ENCODE results near the gene PPP1R16B. TPM values are rescaled to one million over a fixed set of nuclear protein-coding genes. Genes with fewer than 3 reads are reported as not detected.

PPP1R16B gene
- total RNA-seq, 1 donor from 2014 or later: 13.0 TPM

DNA sequence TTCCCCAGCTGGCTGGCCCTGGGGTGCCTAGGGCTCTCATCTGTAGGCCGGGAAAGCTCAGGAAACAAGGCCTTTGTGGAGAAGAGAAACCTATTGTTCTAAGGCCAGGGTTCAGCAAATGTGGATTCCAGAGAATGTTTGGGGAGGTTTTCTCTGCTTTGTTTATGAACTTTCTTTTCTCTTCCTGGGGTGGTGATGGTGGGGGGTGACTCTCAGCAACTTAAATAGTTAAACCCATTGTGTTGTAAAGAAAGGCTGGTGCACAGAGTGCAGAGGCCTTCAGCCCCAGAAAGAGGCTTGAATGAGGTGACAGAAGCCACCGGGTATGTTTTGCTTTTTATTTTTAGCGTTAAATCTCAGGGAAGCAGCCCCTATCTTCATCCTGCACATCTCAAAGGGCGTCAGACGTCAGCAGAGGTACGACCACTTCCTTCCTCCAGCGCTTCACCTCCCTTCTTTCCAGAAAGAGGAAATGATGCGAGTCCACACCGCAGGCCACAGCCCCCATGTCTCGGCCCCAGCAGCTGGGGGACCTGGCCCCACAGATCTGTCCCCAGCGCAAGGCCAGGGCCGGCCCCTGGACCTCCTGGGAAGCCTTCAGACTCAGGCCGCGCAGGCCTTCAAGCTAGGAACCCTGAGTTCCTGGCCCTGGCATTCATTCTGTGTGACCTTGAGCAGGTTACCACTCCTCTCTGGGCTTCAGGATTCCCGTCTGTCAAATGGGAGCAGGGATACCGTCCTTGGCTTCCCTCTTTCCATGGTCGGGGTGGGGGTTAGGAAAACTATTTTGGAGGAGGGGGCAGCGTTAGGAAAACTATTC, 605 bp upstream of the PPP1R16B start:
- Histone ChIP-seq H3K4me1 (peaks cover 44% of the 10 kb centered on the region), H3K27ac (peak overlapping the region; percentile 79), H3K27me3 (ENCODE audit: low read depth) (peaks cover 30% of the 10 kb centered on the region), H3K4me3 (peak overlapping the region; percentile 72), H3K36me3 (no peaks in the 10 kb centered on the region), H3K9me3 (no peaks in the 10 kb centered on the region)
- ATAC-seq: peak; percentile 66 to 70
- TF ChIP-seq, protein P1, sequence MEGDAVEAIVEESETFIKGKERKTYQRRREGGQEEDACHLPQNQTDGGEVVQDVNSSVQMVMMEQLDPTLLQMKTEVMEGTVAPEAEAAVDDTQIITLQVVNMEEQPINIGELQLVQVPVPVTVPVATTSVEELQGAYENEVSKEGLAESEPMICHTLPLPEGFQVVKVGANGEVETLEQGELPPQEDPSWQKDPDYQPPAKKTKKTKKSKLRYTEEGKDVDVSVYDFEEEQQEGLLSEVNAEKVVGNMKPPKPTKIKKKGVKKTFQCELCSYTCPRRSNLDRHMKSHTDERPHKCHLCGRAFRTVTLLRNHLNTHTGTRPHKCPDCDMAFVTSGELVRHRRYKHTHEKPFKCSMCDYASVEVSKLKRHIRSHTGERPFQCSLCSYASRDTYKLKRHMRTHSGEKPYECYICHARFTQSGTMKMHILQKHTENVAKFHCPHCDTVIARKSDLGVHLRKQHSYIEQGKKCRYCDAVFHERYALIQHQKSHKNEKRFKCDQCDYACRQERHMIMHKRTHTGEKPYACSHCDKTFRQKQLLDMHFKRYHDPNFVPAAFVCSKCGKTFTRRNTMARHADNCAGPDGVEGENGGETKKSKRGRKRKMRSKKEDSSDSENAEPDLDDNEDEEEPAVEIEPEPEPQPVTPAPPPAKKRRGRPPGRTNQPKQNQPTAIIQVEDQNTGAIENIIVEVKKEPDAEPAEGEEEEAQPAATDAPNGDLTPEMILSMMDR (IDR thresholded peaks at IDR 0.05): no peak
- peak; percentile 51 for DNase-seq
- intact Hi-C loops (cut with DNase I): no loop called here

DNA sequence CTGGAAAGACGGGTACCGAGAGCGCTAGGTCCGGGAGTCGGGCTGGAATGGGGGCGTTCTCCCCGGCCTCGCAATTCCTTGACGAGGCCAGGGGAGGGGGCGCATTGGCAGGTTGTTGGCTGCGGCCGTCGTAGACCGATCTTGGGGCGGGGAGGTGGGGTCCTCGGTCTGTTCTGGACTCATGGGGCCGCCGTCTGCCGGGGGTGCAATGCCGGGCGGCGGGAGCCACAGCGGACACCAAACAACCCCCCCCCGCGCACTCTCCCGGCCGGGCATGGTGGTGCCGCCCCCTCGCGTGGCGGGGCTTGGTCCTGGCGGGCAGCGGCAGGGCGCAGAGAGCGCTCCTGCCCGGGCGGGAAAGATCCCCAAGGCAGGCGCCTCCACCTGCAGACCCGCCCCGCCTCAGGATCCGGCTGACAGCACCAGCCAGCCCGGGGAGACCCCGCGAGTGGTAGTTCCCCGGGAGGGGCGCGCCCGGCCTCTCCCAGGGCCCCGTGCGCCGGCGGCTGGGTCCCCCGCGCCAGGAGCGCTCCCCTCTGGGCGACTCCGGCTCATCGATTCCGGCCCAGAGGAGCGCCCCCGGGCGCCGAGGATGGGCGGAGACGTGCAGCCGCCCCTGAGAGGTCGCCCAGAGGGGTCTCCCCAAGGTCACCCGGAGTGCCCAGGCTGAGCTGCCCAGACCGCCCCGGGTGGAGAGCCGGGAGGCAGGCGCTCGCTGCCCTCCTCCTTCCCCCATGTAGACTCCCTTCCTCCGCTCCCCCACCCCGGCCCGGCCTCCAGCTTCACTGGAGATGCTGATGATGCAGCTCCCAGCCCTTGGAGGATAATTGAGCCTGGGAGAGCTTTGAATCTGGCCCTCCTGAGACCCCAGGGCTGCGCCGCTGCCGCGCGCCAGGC, 709 bp downstream of the PPP1R16B start:
- no peaks in the 10 kb centered on the region for H3K9me3 ChIP-seq
- peaks cover 48% of the 10 kb centered on the region for H3K4me1 ChIP-seq
- intact Hi-C loops (cut with DNase I): no loop called here
- H3K4me3 ChIP-seq: peak overlapping the region; percentile 72
- H3K27me3 ChIP-seq (ENCODE audit: low read depth): peaks cover 30% of the 10 kb centered on the region
- DNase-seq (peak; percentile 47), ATAC-seq (peak; percentile 51 to 53)
- H3K36me3 ChIP-seq: no peaks in the 10 kb centered on the region
- peak overlapping the region; percentile 79 for H3K27ac ChIP-seq
- TF ChIP-seq, protein P1 (IDR thresholded peaks at IDR 0.05): no peak

DNA sequence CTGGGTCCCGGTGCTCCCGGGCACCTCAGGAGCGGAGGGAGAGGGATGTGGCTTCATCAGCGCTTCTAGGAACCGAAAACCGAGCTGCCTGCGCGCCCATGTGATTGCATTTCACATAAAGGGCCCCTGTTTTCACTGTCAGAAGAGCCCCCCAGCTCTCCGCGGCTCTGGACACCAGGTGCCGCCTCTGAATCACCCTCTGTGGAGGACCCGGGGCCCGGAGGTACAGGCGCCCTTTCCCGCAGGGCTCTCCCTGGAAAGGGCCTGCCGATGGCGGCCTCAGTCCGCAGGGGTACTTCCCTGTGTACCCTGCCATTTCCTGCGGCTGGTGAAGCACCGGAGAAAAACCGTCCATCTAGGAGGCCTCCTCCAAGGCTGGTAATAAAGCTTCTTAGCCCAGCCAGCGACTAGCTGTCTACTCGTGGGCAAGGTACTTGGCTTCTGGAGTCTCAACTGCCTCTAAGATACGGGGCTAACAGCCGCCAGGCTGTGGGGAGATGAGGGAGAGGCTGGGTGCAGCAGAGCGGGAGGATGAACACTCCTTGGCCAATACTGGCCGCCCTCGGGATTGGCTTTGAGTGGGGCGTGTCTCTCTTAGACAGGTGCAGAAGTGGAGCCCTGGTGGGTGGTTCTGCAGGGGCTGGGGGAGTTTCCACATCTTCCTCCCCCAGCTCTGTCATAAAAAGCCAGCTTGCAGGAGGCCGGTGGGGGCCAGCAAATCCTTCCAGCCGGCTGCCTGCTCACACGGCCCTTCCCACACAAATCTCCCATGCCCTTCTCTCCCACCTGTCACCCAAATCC, 1.6 kb downstream of the PPP1R16B start:
- ATAC-seq (peak; percentile 3), DNase-seq (no peak)
- peak overlapping the region; percentile 79 for H3K27ac ChIP-seq

DNA sequence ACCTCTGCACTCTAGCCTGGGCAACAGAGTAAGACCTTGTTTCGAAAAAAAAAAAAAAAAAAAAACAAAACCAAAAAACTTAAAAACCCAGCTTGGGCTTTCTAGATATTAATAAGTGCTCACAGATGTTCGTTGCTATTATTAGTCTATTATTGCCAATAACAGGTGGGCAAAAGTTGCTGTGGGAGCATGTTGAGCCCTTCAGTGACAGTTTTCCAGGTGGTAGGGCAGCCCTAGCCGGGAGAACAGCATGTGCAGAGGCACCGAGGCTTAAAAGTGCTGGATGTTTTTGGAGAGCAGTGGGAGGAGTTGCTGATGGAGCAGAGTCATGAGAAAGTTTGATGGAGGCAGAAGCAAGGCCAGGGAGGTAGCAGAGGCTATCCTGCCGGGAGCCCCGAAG, 4.4 kb downstream of the PPP1R16B start:
- Histone ChIP-seq H3K36me3 (no peaks in the 10 kb centered on the region), H3K4me3 (no peak overlapping the region), H3K27me3 (ENCODE audit: low read depth) (peaks cover 28% of the 10 kb centered on the region), H3K9me3 (no peaks in the 10 kb centered on the region), H3K4me1 (peaks cover 46% of the 10 kb centered on the region), H3K27ac (no peak overlapping the region)
- DNase-seq (no peak), ATAC-seq (no peak)
- TF ChIP-seq, protein P1 (IDR thresholded peaks at IDR 0.05): no peak
- intact Hi-C loops (cut with DNase I): no loop called here

More for the DNA sequence above, 1.6 kb downstream of the PPP1R16B start:
- Histone ChIP-seq H3K4me1 (peaks cover 48% of the 10 kb centered on the region), H3K27me3 (ENCODE audit: low read depth) (peaks cover 30% of the 10 kb centered on the region), H3K4me3 (peak overlapping the region; percentile 72), H3K36me3 (no peaks in the 10 kb centered on the region), H3K9me3 (no peaks in the 10 kb centered on the region)
- intact Hi-C loops (cut with DNase I): no loop called here
- TF ChIP-seq, protein P1 (IDR thresholded peaks at IDR 0.05): no peak
